GM19328 (cell line): ENCODE results near the gene ATP5F1D.

ENCODE experiments used
- ATAC-seq: cut with Tn5 transposase; IDR thresholded peaks from one replicate; pipeline ENCODE4 v1.9.1; 2021; ENCODE audit warnings: mild to moderate bottlenecking, moderate library complexity; ENCODE audit not compliant: unreplicated experiment

Gene ATP5F1D

GRCh38 chr19:1231729-1232637, 9.6 kb upstream of the ATP5F1D start:
- no peak for ATAC-seq

- no peak for ATAC-seq
Observed at GRCh38 chr19:1232652-1233072, 8.9 kb upstream of the ATP5F1D start.

GRCh38 chr19:1233115-1233667, 8.4 kb upstream of the ATP5F1D start:
- no peak for ATAC-seq

DNA sequence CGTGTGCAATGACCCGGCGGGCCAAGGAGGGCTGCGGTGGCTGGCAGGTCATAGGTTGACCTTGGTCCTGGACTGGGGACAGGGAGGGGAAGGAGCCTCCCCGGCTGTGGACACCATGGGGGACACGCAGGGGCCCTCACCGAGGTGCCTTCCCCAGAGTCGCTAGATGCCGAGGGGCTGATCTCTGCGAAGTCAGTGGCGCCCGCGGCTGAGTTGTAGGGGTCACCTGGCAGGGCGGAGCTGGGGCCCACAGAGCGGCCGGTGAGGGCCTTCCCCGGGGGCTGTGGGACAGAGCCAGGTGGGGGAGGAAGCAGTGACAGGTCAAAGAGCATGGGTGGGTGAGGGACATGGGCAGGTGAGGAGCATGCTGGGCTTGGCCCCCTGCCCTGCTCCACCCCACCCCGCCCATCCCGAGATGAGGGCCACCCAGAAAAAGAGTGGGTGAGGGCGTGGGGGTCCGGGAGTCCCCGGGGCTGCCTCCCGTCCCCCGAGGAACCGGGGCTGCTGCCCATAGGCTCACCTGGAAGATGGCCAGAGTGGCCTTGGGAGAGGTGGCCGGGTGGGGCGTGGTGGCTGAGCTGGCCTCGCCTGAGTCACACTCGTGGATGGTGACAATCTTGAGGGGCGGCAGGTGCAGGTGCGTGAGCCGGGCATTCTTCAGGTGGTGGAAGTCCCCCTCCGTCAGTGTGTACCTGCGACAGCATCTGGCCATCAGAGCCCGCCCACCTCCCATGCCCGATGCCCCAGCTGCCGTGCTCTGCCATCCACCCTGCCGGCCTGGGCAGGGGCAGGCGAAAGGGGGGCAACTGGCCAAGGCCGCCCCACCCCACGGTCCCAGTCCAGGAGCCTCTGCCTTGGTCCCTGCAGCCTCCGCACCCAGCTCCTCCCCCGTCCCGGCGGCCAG, 7.2 kb upstream of the ATP5F1D start:
- ATAC-seq: no peak

GRCh38 chr19:1234955-1235380, 6.6 kb upstream of the ATP5F1D start:
- no peak for ATAC-seq

DNA sequence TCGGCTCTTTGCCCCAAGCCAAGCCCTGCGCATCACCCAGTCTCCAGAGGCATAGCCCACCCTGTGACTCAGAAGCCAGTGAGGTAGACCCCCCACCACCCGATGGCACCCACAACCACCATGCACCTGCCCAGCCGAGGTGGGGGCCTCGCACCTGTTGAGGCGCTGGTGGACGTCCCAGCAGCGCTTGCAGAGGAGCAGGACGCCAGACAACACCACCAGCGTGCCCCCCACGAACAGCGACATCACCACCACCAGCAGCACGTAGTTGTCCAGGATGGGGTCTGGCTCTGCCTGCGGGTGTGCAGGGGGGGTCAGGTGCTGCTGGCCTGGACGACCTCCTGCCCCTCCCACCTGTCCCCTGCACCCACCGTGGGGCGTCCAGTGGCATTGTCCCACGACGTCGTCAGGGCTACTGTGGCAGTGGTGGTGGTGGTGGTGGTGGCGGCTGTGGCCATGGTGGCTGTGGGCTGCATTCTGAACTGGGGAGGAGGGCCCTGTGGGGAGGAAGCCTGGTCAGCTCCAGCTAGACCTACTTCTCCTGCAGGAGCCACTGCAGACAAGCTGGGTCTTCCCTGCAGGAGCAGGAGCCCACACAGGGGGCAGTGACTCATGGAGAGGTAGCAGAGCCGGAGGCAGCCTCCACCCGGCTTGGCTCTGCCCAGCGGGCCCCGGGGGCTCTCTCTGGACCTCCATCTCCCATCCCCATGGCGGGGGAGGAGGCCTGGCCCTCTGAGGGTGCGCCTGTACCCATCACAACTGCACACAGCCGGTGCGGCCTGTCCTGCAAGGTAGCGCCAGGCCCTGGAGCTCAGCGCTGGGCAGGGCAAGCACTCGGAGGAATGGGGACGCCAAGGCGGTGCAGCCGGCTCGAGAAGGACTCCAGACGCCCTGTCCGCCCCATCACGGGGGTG, 5.7 kb upstream of the ATP5F1D start:
- ATAC-seq: no peak

DNA sequence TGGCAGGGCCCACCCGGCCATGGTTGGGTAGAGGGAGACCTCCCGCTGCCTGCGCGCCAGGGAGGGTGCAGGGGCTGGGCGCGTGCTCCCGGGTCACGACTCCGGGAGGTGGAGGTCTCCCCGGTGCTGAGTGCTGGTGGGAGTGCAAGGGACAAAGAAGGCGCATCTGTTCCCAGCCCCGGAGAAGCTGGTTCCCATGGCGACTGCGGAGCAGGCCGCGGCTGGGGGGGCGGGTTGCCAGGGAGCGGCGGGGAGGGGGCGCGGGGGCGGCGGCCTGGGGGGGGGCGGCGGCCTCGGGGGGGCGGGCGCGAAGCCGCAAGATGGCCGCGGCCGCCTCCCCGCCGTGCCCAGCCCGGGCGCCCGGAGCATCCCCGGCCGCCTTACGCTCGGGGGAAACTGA, 5.0 kb upstream of the ATP5F1D start:
- ATAC-seq: no peak

GRCh38 chr19:1237027-1237659, 4.4 kb upstream of the ATP5F1D start:
- ATAC-seq: no peak

GRCh38 chr19:1237754-1238368, 3.7 kb upstream of the ATP5F1D start, which contains the start of gene CBARP:
Gene CBARP (minus strand): TSS chr19:1238005. CDS start chr19:1236100, 1,905 bp downstream.
- ATAC-seq: no peak

- no peak for ATAC-seq
Observed at GRCh38 chr19:1238369-1239303, 2.9 kb upstream of the ATP5F1D start.

DNA sequence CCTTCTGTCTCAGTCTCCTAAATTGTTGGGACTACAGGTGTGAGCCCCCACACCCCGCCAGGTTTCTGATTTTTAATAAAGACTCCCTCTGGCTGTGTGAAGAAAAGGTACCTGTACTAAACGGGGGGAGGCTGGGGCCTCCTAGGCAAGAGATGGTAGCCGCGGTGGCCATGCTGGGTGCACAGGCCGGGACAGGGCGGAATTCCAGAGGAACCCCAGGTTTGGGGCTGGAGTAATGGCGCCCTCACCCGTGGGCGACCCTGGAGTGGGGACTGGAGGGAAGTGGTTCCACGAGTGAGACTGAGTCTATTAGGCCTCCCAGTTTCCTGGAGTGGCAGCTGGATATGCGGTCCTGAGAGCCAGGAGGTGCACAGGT, 2.1 kb upstream of the ATP5F1D start:
- ATAC-seq: no peak

- peak; percentile 41 for ATAC-seq
Observed at GRCh38 chr19:1239796-1240737, 1.5 kb upstream of the ATP5F1D start.

DNA sequence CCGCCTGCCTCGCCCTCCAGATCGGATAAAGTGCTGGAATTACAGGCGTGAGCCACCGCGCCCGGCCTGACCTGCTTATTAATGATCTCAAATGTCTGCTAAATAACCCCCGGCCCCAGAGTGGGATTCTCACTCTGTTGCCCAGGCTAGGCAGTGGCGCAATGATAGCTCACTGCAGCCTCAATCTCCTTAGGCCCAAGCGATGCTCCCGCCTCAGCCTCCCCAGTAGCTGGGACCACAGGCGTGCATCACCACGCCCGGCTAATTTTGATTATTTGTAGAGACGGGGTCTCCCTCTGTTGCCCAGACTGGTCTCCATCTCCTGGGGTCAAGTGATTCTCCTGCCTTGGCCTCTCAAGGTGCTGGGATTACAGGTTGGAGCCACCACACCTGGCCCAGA, 626 bp upstream of the ATP5F1D start:
- no peak for ATAC-seq

- no peak for ATAC-seq
Observed at GRCh38 chr19:1243768-1244692, 2.5 kb downstream of the ATP5F1D start.

GRCh38 chr19:1244693-1245451, 3.3 kb downstream of the ATP5F1D start:
- ATAC-seq: no peak
